ENCODE results near the gene SMIM30.

- TF ChIP-seq BACH1 (IDR thresholded peaks at IDR 0.05; ENCODE audit: low read length) = no peak
- no peak for TF ChIP-seq YY1 (IDR thresholded peaks at IDR 0.05; ENCODE audit: low read depth, low read length)
- TF ChIP-seq CHD1 (IDR thresholded peaks at IDR 0.05; ENCODE audit: low read depth, low read length) = no peak
- TF ChIP-seq TAF1 (IDR thresholded peaks at IDR 0.05; ENCODE audit: low read depth, low read length) = no peak
Observed at GRCh38 chr7:113141803-113142202, 23.4 kb upstream of the SMIM30 start.

Measured in H1 (cell line).